ENCODE results near the gene MYEF2.

MYEF2 gene

DNA sequence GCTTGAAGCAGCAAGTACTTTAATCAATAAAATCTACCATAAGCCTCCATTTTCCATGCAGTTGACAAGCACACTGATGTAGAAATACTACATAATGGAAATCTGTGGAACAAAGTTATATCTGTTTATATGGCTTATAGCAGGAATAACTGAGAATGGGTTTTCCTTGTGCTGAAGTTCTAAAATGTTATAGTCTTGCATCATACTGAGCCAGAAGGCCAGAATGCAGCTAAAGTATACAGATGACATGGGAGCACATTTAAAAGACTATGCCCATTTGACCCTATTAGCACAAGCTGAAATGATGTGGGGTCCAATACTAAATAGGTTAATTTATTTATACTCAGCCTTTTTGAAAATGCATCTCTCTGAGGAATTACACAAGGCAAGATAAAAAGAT lies 32.2 kb downstream of the MYEF2 start:
- no peak overlapping the region for H3K4me3 ChIP-seq (ENCODE audit: low read depth, low read length)
- no peak for DNase-seq (ENCODE audit: low read depth)
- TF ChIP-seq, protein P1, sequence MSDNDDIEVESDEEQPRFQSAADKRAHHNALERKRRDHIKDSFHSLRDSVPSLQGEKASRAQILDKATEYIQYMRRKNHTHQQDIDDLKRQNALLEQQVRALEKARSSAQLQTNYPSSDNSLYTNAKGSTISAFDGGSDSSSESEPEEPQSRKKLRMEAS (IDR thresholded peaks at IDR 0.05; ENCODE audit: low read depth, low read length): no peak
- TF ChIP-seq MYC (IDR thresholded peaks at IDR 0.05; ENCODE audit: low read depth, low read length): no peak

DNA sequence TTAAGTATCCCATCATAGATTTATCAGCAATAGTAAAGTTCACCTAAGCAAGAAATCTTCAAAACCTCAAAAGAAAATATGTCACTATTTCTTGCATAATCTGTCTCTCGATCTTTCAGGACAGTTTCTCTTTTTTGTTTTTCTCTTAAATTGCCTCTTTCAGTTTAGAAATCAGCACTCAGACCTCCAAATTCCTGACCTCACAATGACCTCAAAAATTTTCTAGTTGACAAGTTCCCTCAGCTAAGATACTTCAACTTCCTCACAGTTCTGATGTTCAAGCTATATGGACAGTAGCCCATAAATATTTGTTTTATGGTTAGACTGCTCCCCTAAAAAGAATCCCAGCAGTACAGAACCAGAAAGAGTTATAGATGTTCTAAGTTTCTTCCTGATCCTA lies 33.2 kb downstream of the MYEF2 start:
- no peak for TF ChIP-seq POLR2A (IDR thresholded peaks at IDR 0.05; ENCODE audit: extremely low read depth, insufficient read length)
- TF ChIP-seq, protein P1 (IDR thresholded peaks at IDR 0.05; ENCODE audit: low read depth, low read length): no peak
- TF ChIP-seq MYC (IDR thresholded peaks at IDR 0.05; ENCODE audit: low read depth, low read length): no peak
- TF ChIP-seq, protein P2, sequence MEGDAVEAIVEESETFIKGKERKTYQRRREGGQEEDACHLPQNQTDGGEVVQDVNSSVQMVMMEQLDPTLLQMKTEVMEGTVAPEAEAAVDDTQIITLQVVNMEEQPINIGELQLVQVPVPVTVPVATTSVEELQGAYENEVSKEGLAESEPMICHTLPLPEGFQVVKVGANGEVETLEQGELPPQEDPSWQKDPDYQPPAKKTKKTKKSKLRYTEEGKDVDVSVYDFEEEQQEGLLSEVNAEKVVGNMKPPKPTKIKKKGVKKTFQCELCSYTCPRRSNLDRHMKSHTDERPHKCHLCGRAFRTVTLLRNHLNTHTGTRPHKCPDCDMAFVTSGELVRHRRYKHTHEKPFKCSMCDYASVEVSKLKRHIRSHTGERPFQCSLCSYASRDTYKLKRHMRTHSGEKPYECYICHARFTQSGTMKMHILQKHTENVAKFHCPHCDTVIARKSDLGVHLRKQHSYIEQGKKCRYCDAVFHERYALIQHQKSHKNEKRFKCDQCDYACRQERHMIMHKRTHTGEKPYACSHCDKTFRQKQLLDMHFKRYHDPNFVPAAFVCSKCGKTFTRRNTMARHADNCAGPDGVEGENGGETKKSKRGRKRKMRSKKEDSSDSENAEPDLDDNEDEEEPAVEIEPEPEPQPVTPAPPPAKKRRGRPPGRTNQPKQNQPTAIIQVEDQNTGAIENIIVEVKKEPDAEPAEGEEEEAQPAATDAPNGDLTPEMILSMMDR (IDR thresholded peaks at IDR 0.05; ENCODE audit: low read depth, low read length): no peak
- H3K4me3 ChIP-seq (ENCODE audit: low read depth, low read length): no peak overlapping the region
- DNase-seq (ENCODE audit: low read depth): no peak

DNA sequence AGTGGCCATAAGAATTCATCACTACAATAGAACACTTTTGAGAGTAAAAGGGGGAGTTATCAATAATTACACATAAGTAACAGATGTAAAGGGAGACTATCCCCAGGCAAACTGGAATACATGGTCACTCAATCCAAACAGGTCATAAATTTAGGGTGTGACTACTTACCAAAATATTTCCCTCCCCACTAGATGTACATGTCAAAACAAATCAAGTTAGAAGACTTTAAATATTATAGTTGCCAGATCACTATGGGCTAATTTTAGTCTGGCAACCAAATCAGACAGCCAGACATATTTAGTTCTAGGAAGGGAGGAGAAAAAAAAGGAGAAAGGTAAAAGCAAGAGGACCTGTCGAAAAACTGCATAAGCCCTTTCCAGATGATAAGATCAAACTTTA lies 34.2 kb downstream of the MYEF2 start:
- H3K4me3 ChIP-seq (ENCODE audit: low read depth, low read length): no peak overlapping the region
- DNase-seq (ENCODE audit: low read depth): no peak
- TF ChIP-seq, protein P1 (IDR thresholded peaks at IDR 0.05; ENCODE audit: low read depth, low read length): no peak
- TF ChIP-seq MYC (IDR thresholded peaks at IDR 0.05; ENCODE audit: low read depth, low read length) (no peak), POLR2A (IDR thresholded peaks at IDR 0.05; ENCODE audit: extremely low read depth, insufficient read length) (no peak)
- TF ChIP-seq, protein P2 (IDR thresholded peaks at IDR 0.05; ENCODE audit: low read depth, low read length): no peak

DNA sequence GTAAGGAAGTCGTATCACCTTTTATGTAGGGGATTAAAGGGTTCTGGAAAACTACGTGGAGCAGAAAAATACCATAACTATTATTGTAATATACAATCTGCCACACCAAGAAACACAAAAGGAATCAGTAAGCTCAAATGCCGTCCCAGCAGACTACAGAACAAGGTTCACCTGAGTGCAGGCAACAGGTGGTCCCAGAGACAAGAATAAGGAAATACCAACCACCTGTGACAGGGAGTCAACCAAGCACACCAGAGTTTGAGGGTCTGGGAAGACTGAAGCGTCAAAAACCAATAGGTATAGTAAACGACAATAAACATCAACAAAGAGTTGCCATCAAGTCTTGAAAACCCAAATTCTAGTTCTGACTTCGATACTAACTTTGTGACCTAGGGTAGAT lies 45.2 kb downstream of the MYEF2 start:
- TF ChIP-seq, protein P2 (IDR thresholded peaks at IDR 0.05; ENCODE audit: low read depth, low read length): no peak
- TF ChIP-seq MYC (IDR thresholded peaks at IDR 0.05; ENCODE audit: low read depth, low read length): no peak
- no peak for DNase-seq (ENCODE audit: low read depth)
- no peak overlapping the region for H3K4me3 ChIP-seq (ENCODE audit: low read depth, low read length)

DNA sequence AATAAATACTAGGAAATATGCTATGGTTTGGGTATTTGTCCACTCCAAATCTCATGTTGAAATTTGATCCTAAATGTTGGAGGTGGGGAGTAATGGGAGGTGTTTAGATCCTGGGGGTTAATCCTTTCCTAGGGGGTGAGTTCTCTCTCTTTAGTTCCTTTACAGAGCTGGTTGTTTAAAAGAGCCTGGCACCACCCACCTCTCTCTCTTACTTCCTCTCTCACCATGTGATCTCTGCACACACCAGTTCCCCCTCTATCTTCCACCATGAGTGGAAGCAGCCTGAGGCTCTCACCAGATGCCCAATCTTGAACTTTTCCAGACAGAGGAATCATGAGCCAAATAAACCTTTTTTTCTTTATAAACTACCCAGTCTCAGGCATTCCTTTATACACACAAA lies 46.8 kb downstream of the MYEF2 start:
- H3K4me3 ChIP-seq (ENCODE audit: low read depth, low read length): no peak overlapping the region
- no peak for DNase-seq (ENCODE audit: low read depth)
- no peak for TF ChIP-seq POLR2A (IDR thresholded peaks at IDR 0.05; ENCODE audit: extremely low read depth, insufficient read length)
- TF ChIP-seq MYC (IDR thresholded peaks at IDR 0.05; ENCODE audit: low read depth, low read length): no peak
- TF ChIP-seq, protein P2 (IDR thresholded peaks at IDR 0.05; ENCODE audit: low read depth, low read length): no peak
- TF ChIP-seq, protein P1 (IDR thresholded peaks at IDR 0.05; ENCODE audit: low read depth, low read length): no peak

DNA sequence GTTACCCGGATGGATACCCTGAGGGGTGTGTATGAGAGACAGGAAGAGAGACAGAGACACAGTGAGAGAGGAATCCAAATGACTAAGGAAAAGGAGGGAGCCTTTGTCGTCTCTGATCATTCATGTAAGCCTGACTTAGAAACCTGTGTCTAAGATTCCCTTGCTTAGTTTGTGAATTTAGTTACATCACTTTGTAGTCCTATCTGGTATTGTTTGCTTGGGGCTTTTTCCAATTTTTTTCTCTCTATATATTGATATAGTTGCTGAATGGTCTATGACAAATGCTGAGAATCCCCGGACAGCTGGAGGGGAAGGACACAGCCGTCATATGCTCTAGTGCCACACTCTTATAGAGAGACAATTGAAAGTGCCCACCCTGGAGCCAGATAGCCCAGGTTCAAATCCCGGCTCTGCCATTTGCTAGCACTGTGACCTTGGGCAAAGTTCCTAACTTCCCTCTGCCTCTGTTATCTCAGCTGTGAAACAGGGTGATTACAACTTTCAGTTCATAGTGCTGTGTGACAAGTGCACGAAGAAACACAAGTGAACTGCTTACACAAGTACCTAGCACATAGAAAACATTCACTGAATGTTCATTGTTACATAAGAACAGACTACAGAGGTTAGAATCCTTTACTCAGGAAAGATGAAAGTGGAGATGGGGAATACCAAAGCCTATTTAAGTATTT lies 51.3 kb downstream of the MYEF2 start:
- no peak for DNase-seq (ENCODE audit: low read depth)
- H3K4me3 ChIP-seq (ENCODE audit: low read depth, low read length): no peak overlapping the region
- TF ChIP-seq, protein P2 (IDR thresholded peaks at IDR 0.05; ENCODE audit: low read depth, low read length): no peak
- no peak for TF ChIP-seq MYC (IDR thresholded peaks at IDR 0.05; ENCODE audit: low read depth, low read length)
- TF ChIP-seq POLR2A (IDR thresholded peaks at IDR 0.05; ENCODE audit: extremely low read depth, insufficient read length): no peak
- TF ChIP-seq, protein P1 (IDR thresholded peaks at IDR 0.05; ENCODE audit: low read depth, low read length): no peak

All from NB4 (cell line).